Measurements from ENCODE around the gene NAGLU. TPM values are rescaled to one million over a fixed set of nuclear protein-coding genes. Genes with fewer than 3 reads are reported as not detected.

Gene NAGLU
- total RNA-seq, 1 donor from 2014 or later: 7.7 TPM

DNA sequence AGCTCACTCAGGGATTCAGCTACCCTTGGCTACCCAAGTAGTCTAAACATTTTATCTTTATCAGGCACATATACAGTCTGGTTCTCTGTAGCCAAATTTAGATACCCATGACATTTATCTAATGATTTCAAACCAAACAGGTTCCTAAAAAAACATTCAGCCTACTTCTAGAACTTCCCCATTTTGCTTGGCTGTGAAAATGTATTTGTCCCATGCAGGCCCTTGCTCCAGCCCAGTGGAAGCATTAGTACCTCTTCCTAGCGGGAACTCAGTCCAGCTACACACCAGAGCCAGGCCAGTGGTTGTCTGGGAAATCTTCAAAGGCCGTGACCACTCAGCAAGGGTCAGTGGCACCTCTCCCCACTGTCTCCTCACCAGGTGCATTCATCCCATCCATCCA is 26.2 kb upstream of the NAGLU start:
- no peaks in the 10 kb centered on the region for H3K27me3 ChIP-seq (ENCODE audit: low read depth)
- no peaks in the 10 kb centered on the region for H3K9me3 ChIP-seq (replicated peaks)
- DNase-seq: no peak
- H3K4me1 ChIP-seq: peaks cover 23% of the 10 kb centered on the region
- no peak overlapping the region for H3K27ac ChIP-seq (replicated peaks)
- H3K4me3 ChIP-seq: no peak overlapping the region
- intact Hi-C loops (cut with micrococcal nuclease): no loop called here
- TF ChIP-seq, protein P1, sequence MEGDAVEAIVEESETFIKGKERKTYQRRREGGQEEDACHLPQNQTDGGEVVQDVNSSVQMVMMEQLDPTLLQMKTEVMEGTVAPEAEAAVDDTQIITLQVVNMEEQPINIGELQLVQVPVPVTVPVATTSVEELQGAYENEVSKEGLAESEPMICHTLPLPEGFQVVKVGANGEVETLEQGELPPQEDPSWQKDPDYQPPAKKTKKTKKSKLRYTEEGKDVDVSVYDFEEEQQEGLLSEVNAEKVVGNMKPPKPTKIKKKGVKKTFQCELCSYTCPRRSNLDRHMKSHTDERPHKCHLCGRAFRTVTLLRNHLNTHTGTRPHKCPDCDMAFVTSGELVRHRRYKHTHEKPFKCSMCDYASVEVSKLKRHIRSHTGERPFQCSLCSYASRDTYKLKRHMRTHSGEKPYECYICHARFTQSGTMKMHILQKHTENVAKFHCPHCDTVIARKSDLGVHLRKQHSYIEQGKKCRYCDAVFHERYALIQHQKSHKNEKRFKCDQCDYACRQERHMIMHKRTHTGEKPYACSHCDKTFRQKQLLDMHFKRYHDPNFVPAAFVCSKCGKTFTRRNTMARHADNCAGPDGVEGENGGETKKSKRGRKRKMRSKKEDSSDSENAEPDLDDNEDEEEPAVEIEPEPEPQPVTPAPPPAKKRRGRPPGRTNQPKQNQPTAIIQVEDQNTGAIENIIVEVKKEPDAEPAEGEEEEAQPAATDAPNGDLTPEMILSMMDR (IDR thresholded peaks at IDR 0.05; ENCODE audit: borderline replicate concordance): no peak
- peaks cover 72% of the 10 kb centered on the region for H3K36me3 ChIP-seq

DNA sequence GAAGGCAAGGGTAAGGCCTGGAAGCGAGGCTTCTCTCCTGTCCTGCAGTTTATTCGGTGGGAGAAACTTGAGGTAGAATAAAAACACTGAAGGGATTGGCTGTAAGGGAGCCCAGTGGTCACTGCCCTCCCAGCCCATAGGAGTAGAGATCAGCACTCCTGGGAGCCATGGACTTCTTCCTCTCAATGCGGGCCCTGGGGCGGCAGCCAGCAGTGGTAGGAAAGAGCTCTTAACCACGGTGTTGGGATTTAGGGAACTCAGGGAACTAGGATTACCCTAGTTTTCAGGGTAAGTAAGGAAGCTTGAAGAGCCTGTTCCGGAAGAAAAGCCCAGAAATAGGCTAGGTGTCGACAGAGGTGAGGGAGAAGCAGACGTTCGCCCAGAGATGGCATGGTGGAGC is 23.8 kb upstream of the NAGLU start:
- peaks cover 39% of the 10 kb centered on the region for H3K4me1 ChIP-seq
- peaks cover 61% of the 10 kb centered on the region for H3K36me3 ChIP-seq

DNA sequence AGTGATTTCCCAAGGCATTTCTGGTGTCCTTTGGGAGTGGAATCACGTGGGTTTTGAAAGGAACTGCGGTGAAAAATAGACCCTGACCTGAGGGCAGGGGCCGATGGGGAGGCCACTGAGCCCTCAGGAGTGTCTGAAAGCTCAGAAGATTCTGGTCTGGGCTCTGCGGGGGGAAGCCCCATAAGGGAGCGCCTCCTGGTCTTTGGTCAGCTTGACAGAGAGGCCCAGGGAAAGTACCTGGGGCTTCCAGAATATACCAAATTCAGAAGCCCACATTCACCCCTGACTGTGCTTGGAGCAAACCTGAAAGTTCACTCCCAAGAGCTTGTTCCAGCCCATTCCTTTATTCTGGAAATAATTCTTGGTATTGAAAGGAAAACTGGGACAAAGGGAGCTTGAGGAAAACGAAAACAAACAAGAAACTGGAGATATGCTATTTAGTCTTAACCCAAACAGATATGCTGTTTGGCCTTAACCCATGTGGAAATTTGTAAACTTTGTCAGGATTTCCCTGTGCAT is 23.2 kb upstream of the NAGLU start:
- TF ChIP-seq, protein P1 (IDR thresholded peaks at IDR 0.05; ENCODE audit: borderline replicate concordance): no peak
- H3K9me3 ChIP-seq (replicated peaks): no peaks in the 10 kb centered on the region
- H3K27me3 ChIP-seq (ENCODE audit: low read depth): no peaks in the 10 kb centered on the region
- peaks cover 44% of the 10 kb centered on the region for H3K4me1 ChIP-seq
- H3K27ac ChIP-seq (replicated peaks): peak overlapping the region; percentile 79
- no peak overlapping the region for H3K4me3 ChIP-seq
- H3K36me3 ChIP-seq: peaks cover 55% of the 10 kb centered on the region
- no peak for DNase-seq
- intact Hi-C loops (cut with micrococcal nuclease): no loop called here

More for the DNA sequence above, 23.8 kb upstream of the NAGLU start:
- Histone ChIP-seq H3K27me3 (ENCODE audit: low read depth) (no peaks in the 10 kb centered on the region), H3K27ac (replicated peaks) (peak overlapping the region; percentile 79), H3K4me3 (no peak overlapping the region), H3K9me3 (replicated peaks) (no peaks in the 10 kb centered on the region)
- no peak for DNase-seq
- TF ChIP-seq, protein P1 (IDR thresholded peaks at IDR 0.05; ENCODE audit: borderline replicate concordance): no peak
- intact Hi-C loops (cut with micrococcal nuclease): no loop called here

DNA sequence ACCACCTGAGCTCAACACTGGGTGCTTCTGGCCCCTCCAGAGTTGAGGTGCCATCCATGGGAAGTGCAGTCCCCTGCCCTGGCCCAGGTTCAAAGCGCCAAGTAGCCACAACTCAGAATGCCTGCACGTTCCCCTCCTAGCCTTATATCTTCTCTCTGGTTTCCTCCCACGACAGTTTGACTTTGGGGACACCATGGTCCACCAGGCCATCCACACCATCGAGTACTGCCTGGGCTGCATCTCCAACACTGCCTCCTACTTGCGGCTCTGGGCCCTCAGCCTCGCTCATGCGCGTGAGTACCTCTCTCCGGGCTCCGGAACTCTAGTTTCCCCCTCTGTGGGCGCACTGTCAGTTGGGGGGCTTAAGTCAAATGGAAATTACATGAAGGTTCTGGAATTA is 22.4 kb upstream of the NAGLU start:
- Histone ChIP-seq H3K9me3 (replicated peaks) (no peaks in the 10 kb centered on the region), H3K4me1 (peaks cover 53% of the 10 kb centered on the region), H3K27me3 (ENCODE audit: low read depth) (no peaks in the 10 kb centered on the region), H3K27ac (replicated peaks) (peak overlapping the region; percentile 79), H3K36me3 (peaks cover 46% of the 10 kb centered on the region), H3K4me3 (no peak overlapping the region)
- DNase-seq: no peak
- intact Hi-C loops (cut with micrococcal nuclease): no loop called here
- TF ChIP-seq, protein P1 (IDR thresholded peaks at IDR 0.05; ENCODE audit: borderline replicate concordance): no peak

DNA sequence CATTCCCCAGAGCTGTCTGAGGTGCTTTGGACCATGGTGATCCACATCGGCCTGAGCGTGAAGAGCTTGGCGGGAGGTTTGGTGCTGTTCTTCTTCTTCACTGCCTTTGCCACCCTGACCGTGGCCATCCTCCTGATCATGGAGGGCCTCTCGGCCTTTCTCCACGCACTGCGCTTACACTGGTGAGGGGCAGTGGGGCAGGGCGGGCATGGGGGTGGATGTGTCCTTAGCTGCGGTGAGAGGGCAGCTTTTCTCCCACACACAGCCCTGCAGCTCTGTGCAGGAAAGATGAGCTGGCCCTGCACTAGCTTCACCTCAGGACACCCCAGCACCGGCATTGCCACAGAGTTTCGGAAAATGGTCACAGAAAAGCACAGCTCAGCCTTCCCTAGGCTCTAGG is 21.8 kb upstream of the NAGLU start:
- intact Hi-C loops (cut with micrococcal nuclease): no loop called here
- H3K27me3 ChIP-seq (ENCODE audit: low read depth): no peaks in the 10 kb centered on the region
- H3K36me3 ChIP-seq: peaks cover 40% of the 10 kb centered on the region
- TF ChIP-seq, protein P1 (IDR thresholded peaks at IDR 0.05; ENCODE audit: borderline replicate concordance): no peak
- no peak for DNase-seq
- no peak overlapping the region for H3K4me3 ChIP-seq
- H3K27ac ChIP-seq (replicated peaks): peak overlapping the region; percentile 79
- H3K9me3 ChIP-seq (replicated peaks): no peaks in the 10 kb centered on the region
- H3K4me1 ChIP-seq: peaks cover 59% of the 10 kb centered on the region
